Sigmoid colon (tissue), 7 donors: ENCODE measurements around the gene DDX25. TPM values are rescaled to one million over a fixed set of nuclear protein-coding genes. Genes with fewer than 3 reads are reported as not detected.

ENCODE experiments used
- DNase-seq: peaks from one replicate; pipeline ENCODE4 v3.0.0-alpha.2; 2019
- H3K27ac ChIP-seq, 4 donors: fragments of 200-600 bp; sonication (generic); one replicate each; pipeline ENCODE4 v1.5.1; 2016 to 2019; ENCODE audit warnings: mild to moderate bottlenecking in 1 of 4
- H3K27me3 ChIP-seq, 3 donors: fragments of 200-600 bp; sonication (generic); one replicate each; pipeline ENCODE4 v1.5.1; 2019; ENCODE audit warnings: mild to moderate bottlenecking in 1 of 3
- H3K36me3 ChIP-seq, 4 donors: fragments of 200-600 bp; sonication (generic); one replicate each; pipeline ENCODE4 v1.5.1; 2016 to 2019
- H3K4me1 ChIP-seq, 4 donors: fragments of 200-600 bp; sonication (generic); one replicate each; pipeline ENCODE4 v1.5.1; 2017 to 2019
- H3K4me3 ChIP-seq, 4 donors: fragments of 200-600 bp; sonication (generic); one replicate each; pipeline ENCODE4 v1.5.1; 2017 to 2019; ENCODE audit warnings: mild to moderate bottlenecking in 2 of 4, moderate library complexity in 1 of 4
- H3K9me3 ChIP-seq, 4 donors: fragments of 200-600 bp in 3 of 4; sonication (generic) in 3 of 4; one replicate each; pipeline versions ENCODE4 v1.5.1 to v1.6.1; 2013 to 2019
- EP300 ChIP-seq, 4 donors: sonication (generic); formaldehyde crosslinking; IDR thresholded peaks; one replicate each; pipeline ENCODE4 v1.6.1; 2017; ENCODE audit warnings: antibody characterized with exemption in 4 of 4
- POLR2A ChIP-seq, 2 donors: fragments of 450-650 bp; IDR thresholded peaks; one replicate each; pipeline ENCODE4 v1.6.1; 2016; ENCODE audit warnings: antibody characterized with exemption in 2 of 2, mild to moderate bottlenecking in 2 of 2, moderate library complexity in 2 of 2
- POLR2AphosphoS5 ChIP-seq, 4 donors: sonication (generic); formaldehyde crosslinking; IDR thresholded peaks; one replicate each; pipeline ENCODE4 v1.6.1; 2017; ENCODE audit warnings: antibody characterized with exemption in 4 of 4
- WGBS, 2 donors: extraction: QIAGEN DNeasy Blood & Tissue Kit; methylation state at CpG; one replicate each; pipeline ENCODE4 v1.1.7; 2013; 5-methylcytosine and 5-hydroxymethylcytosine counted together
- intact Hi-C: fragments of 100-400 bp; cut with DNase I; formaldehyde crosslinking; loops from one replicate; pipeline ENCODE4 v1.15.1; 2023
- polyA plus RNA-seq, 3 donors: library from polyadenylated mRNA; stranded (reverse); fragments of 200-250 nt; gene quantifications; one replicate each; pipeline ENCODE4 v1.2.3, GENCODE V29; 2013
- total RNA-seq, 4 donors: library from RNA; depleted of rRNA; stranded (reverse); fragments of >200 nt; gene quantifications; one replicate each; pipeline ENCODE4 v1.1.0, GENCODE V29; 2016
- TF ChIP-seq, protein P1 (sequence below), 4 experiments: fragments of 450-650 bp in 3 of 4; fragments of 200-600 bp in 1 of 4; IDR thresholded peaks; one replicate each; pipeline ENCODE4 v1.5.1; 2016 to 2019; ENCODE audit warnings: antibody characterized with exemption in 4 of 4, mild to moderate bottlenecking in 3 of 4, moderate library complexity in 2 of 4
- donor health status: healthy with polysubstance abuse.
- donor health status: Bipolar disorder and iron deficiency.
- donor health status: healthy.

The DDX25 gene
- total and polyA plus RNA-seq, 7 donors: 0.14 to 1.7 (median 0.42) TPM; not detected in 1

DNA sequence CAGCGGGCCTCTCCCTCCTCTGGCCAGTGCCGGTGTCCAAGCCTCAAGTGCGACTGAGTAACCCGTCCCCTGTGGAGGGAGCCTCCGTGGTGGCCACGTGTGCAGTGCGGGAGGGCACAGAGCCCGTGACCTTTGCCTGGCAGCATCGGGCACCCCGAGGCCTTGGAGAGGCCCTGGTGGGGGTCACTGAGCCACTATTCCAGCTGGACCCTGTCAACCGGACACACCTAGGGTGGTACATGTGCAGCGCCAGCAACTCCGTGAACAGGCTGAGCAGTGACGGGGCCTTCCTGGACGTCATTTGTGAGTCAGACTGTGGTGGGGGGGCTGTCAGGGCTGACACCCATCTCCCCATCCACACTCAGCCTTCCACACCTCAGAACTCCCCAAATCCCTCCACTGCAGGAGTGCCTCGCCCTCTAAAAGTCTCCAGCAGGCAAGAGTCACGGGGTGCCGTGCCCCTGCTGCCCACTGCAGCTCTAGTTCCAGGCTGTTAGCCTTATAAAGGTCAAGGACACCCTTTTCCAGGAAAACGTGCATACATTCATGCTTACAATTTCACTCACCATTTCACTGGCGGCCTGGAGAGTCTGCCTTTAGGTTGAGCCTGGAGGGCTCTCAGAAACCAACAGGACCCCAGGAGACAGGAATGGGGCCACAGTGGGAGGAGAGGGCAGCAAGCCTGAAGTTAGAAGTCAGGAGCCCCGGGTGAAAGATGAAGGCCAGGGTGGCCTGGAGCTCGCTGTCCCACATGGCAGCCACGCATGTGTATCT is 44.2 kb downstream of the DDX25 start:
- no peak for DNase-seq
- no peak overlapping the region for H3K4me3 ChIP-seq
- 84 to 87% methylated on average over 23 of the region's 23 CpGs for WGBS, 2 donors
- H3K4me1 ChIP-seq: peaks cover 2 to 32% (median 31%) of the 10 kb centered on the region in 4 donors
- no peaks in the 10 kb centered on the region for H3K9me3 ChIP-seq
- H3K27me3 ChIP-seq: no peaks in the 10 kb centered on the region
- H3K27ac ChIP-seq: no peak overlapping the region
- intact Hi-C loops: no loop called here
- no peaks in the 10 kb centered on the region for H3K36me3 ChIP-seq
- TF ChIP-seq EP300 (IDR thresholded peaks at IDR 0.05): no peak
- TF ChIP-seq, protein P1, sequence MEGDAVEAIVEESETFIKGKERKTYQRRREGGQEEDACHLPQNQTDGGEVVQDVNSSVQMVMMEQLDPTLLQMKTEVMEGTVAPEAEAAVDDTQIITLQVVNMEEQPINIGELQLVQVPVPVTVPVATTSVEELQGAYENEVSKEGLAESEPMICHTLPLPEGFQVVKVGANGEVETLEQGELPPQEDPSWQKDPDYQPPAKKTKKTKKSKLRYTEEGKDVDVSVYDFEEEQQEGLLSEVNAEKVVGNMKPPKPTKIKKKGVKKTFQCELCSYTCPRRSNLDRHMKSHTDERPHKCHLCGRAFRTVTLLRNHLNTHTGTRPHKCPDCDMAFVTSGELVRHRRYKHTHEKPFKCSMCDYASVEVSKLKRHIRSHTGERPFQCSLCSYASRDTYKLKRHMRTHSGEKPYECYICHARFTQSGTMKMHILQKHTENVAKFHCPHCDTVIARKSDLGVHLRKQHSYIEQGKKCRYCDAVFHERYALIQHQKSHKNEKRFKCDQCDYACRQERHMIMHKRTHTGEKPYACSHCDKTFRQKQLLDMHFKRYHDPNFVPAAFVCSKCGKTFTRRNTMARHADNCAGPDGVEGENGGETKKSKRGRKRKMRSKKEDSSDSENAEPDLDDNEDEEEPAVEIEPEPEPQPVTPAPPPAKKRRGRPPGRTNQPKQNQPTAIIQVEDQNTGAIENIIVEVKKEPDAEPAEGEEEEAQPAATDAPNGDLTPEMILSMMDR (IDR thresholded peaks at IDR 0.05): no peak
- TF ChIP-seq POLR2A (IDR thresholded peaks at IDR 0.05): no peak
- TF ChIP-seq POLR2AphosphoS5 (IDR thresholded peaks at IDR 0.05): no peak

DNA sequence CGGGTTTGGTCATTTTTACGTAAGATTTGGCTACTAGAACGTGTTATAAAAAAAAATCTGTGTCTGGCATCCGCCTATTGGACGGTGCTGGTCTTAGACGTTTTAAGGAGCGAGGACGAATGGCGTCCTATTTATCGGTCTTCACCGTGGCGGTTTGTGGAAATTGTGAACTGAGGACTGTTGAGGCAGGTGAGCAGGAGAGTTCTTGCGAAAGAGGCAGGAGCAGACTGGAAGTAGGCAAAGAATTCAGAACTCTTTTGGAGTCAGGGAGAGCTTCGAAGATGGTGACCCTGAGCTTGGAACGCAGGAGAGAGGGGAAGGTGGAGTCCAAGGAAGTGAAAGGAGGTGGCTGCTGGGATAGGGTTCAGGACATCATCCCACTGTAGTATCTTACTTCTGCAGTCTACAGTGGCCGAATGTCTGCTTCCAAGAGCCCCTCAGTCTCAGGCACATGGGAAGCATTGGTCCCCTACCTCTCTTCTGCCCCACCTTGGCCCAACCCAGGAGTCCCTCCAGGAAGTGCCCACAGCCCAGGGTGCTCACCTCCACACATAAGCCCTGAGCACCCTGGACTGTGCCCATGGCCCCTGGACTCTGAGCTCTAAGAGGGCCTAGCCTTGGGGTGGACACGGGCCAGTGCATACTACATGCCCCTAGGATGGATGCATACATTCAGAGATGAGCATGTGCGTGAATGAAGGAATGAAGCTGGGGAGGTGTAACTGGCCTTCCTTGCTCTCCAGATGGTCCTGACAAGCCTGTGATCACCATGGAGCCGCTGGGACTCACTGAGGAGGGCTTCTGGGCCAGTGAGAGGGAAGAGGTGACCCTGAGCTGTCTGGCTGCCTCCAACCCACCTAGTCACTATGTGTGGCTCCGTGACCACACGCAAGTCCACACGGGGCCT is 45.2 kb downstream of the DDX25 start:
- no peak overlapping the region for H3K27ac ChIP-seq
- TF ChIP-seq, protein P1 (IDR thresholded peaks at IDR 0.05): no peak
- no peak for TF ChIP-seq EP300 (IDR thresholded peaks at IDR 0.05)
- TF ChIP-seq POLR2AphosphoS5 (IDR thresholded peaks at IDR 0.05): no peak
- no peak for TF ChIP-seq POLR2A (IDR thresholded peaks at IDR 0.05)
- 93 to 94% methylated on average over 22 of the region's 22 CpGs for WGBS, 2 donors
- no peak overlapping the region for H3K4me3 ChIP-seq
- no peaks in the 10 kb centered on the region for H3K9me3 ChIP-seq
- no peaks in the 10 kb centered on the region for H3K27me3 ChIP-seq
- H3K36me3 ChIP-seq: no peaks in the 10 kb centered on the region
- intact Hi-C loops: loop anchor here (5.0 kb wide), 1 partner anchor 73 kb away; no protein-coding TSS in a partner anchor
- DNase-seq: no peak
- H3K4me1 ChIP-seq: peaks cover 2 to 36% (median 32%) of the 10 kb centered on the region in 4 donors

DNA sequence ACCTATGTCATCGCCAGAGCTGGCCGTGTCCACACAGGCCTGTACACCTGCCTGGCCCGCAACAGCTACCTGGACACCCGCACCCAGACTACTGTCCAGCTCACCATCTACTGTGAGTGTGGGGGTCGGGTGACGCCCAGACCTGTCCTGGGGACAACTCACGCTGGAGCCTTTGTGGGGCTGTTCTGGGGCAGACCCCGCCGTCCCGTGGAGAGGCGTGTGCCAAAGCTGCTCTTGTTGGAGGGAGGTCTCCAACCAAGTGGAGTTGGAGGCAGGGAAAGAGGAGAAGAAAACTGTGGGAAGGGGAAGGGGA is 45.8 kb downstream of the DDX25 start:
- no peak for DNase-seq
- Histone ChIP-seq H3K9me3 (no peaks in the 10 kb centered on the region), H3K4me1 (peaks cover 2 to 36% (median 32%) of the 10 kb centered on the region in 4 donors), H3K27ac (peak overlapping the region in 1 of 4 donors; percentile 78), H3K36me3 (no peaks in the 10 kb centered on the region), H3K27me3 (no peaks in the 10 kb centered on the region), H3K4me3 (no peak overlapping the region)
- TF ChIP-seq EP300 (IDR thresholded peaks at IDR 0.05) (no peak), POLR2AphosphoS5 (IDR thresholded peaks at IDR 0.05) (no peak), POLR2A (IDR thresholded peaks at IDR 0.05) (no peak)
- TF ChIP-seq, protein P1 (IDR thresholded peaks at IDR 0.05): no peak
- intact Hi-C loops: loop anchor here (5.0 kb wide), 1 partner anchor 72 kb away; no protein-coding TSS in a partner anchor
- 93 to 96% methylated on average over 11 of the region's 11 CpGs for WGBS, 2 donors

DNA sequence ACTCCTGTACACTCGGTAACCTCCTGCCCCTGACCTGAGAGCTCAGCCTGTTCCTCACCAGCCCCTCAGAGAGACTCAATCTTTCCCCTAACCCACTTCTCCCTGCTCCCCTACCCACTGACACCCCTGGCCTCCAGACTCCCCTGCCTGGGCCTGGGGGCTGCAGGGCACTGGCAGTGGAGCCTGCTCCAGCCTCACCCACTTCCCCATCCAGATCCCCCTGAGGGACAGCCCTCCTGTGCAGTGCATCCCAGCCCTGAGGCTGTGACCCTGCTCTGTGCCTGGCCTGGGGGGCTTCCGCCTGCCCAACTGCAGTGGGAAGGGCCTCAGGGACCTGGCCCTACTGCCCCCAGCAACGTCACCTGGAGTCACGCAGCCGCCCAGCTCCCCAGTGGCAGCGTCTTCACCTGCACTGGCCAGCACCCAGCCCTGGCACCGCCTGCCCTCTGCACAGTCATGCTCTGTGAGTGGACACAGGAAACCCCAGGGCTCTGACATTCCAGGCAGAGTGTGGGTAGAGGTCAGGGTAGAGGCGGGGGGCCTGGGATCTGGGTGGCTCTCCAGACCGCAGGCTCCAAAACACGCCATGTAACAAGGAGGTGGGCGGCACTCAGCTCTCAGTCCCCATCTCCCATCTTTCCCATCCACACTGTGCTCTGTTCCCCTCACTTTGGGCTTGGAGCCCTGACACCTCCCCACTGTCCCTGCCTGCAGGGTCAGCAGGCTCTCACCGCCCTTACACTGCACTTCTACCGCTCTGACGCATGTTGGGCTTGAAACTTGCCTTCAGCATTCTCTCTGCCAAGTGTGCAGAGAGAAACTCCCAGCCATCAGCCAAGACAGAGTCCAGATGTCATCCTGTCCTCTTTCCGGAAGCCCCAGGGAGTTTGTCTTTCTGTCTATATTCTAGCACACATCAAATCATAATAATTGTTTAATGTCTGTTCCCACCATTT is 46.7 kb downstream of the DDX25 start:
- Histone ChIP-seq H3K4me1 (peaks cover 2 to 36% (median 32%) of the 10 kb centered on the region in 4 donors), H3K9me3 (no peaks in the 10 kb centered on the region), H3K4me3 (no peak overlapping the region), H3K36me3 (peaks cover 0 to 3% (median 0%) of the 10 kb centered on the region in 4 donors), H3K27me3 (no peaks in the 10 kb centered on the region), H3K27ac (peak overlapping the region; percentile 32 to 78 (median 74))
- TF ChIP-seq EP300 (IDR thresholded peaks at IDR 0.05): peak in 3 of 4 donors; percentile 68 to 84 (median 77)
- peak; percentile 87 to 94 (median 94) for TF ChIP-seq POLR2AphosphoS5 (IDR thresholded peaks at IDR 0.05)
- TF ChIP-seq POLR2A (IDR thresholded peaks at IDR 0.05): no peak
- TF ChIP-seq, protein P1 (IDR thresholded peaks at IDR 0.05): no peak
- WGBS, 2 donors: 80 to 90% methylated on average over 15 of the region's 15 CpGs
- intact Hi-C loops: loop anchor here (5.0 kb wide), 1 partner anchor 71 kb away; no protein-coding TSS in a partner anchor
- peak; percentile 96 for DNase-seq
